ENCODE results near the gene LIME1. TPM values are rescaled to one million over a fixed set of nuclear protein-coding genes. Genes with fewer than 3 reads are reported as not detected.

The LIME1 gene
- total and polyA plus RNA-seq, 2 of the 8 experiments (the other 6 are each of a cell fraction or from before 2014, with no cell fraction given) = 4.5 to 5.9 TPM

GRCh38 chr20:63744158-63744557 lies 7.7 kb downstream of the LIME1 start (continued):
- TF ChIP-seq CHD7 (IDR thresholded peaks at IDR 0.05; ENCODE audit: insufficient replicate concordance, low read length) (no peak), TEAD4 (IDR thresholded peaks at IDR 0.05; ENCODE audit: low read depth, low read length) (no peak), KDM4A (IDR thresholded peaks at IDR 0.05; ENCODE audit: low read depth, low read length, severe bottlenecking) (no peak), TBP (IDR thresholded peaks at IDR 0.05; ENCODE audit: low read depth, low read length) (no peak), CEBPB (IDR thresholded peaks at IDR 0.05; ENCODE audit: low read depth, low read length) (no peak), SRF (IDR thresholded peaks at IDR 0.05; ENCODE audit: low read depth, low read length) (no peak), KDM1A (IDR thresholded peaks at IDR 0.05; ENCODE audit: borderline replicate concordance, low read length) (no peak), TAF7 (optimal IDR thresholded peaks at IDR 0.05; ENCODE audit: borderline replicate concordance, low read depth, low read length) (no peak), SP4 (IDR thresholded peaks at IDR 0.05; ENCODE audit: low read length) (no peak), CBX8 (IDR thresholded peaks at IDR 0.05; ENCODE audit: borderline replicate concordance, low read depth, low read length) (no peak), POLR2A (IDR thresholded peaks at IDR 0.05; ENCODE audit: control extremely low read depth in 1 of 2, low read depth in 2 of 2, low read length in 2 of 2) (no peak), SIRT6 (IDR thresholded peaks at IDR 0.05; ENCODE audit: low read length) (no peak), RFX5 (IDR thresholded peaks at IDR 0.05; ENCODE audit: borderline replicate concordance, low read depth, low read length) (no peak)
